ENCODE results near the gene DNM2. TPM values are rescaled to one million over a fixed set of nuclear protein-coding genes. Genes with fewer than 3 reads are reported as not detected.

The DNM2 gene
- total and polyA plus RNA-seq, 10 of the 15 experiments (the other 5 are each of a cell fraction or from before 2014, with no cell fraction given) = 1.2 to 146 (median 68.9) TPM

- CTCF ChIA-PET = interaction anchor here (1.1 to 1.4 kb wide), 4 partner anchors 27 to 116 kb away, joined by 3 to 6 read pairs (median 3); partner anchors contain the start of gene DNM2
- RAD21 ChIA-PET (ENCODE audit: unreplicated experiment) = interaction anchor here (1.1 to 2.4 kb wide), 2 partner anchors 111 to 125 kb away, joined by 4 to 12 read pairs; partner anchors contain the start of gene DNM2
- ATAC-seq (peak; percentile 57), FAIRE-seq (no peak), DNase-seq (ENCODE audit: low read depth, low spot score) (no peak)
- WGBS (ENCODE audit: insufficient coverage, insufficient replicate concordance, low lambda C conversion rate, missing lambda C conversion rate) = 84% methylated on average over 26 of the region's 26 CpGs
- POLR2A ChIA-PET = interaction anchor here (0.5 kb wide), 1 partner anchor 33 kb away, joined by 5 read pairs; no protein-coding TSS in a partner anchor
- no peak for TF ChIP-seq ZBED1 (IDR thresholded peaks at IDR 0.05; ENCODE audit: borderline replicate concordance)
- 0 out of 2 replicates have a peak, but pooled peaks have one; percentile 15 for TF ChIP-seq RAD21 (IDR thresholded peaks at IDR 0.05; ENCODE audit: insufficient read depth, low read depth, low read length)
- TF ChIP-seq, protein P1, sequence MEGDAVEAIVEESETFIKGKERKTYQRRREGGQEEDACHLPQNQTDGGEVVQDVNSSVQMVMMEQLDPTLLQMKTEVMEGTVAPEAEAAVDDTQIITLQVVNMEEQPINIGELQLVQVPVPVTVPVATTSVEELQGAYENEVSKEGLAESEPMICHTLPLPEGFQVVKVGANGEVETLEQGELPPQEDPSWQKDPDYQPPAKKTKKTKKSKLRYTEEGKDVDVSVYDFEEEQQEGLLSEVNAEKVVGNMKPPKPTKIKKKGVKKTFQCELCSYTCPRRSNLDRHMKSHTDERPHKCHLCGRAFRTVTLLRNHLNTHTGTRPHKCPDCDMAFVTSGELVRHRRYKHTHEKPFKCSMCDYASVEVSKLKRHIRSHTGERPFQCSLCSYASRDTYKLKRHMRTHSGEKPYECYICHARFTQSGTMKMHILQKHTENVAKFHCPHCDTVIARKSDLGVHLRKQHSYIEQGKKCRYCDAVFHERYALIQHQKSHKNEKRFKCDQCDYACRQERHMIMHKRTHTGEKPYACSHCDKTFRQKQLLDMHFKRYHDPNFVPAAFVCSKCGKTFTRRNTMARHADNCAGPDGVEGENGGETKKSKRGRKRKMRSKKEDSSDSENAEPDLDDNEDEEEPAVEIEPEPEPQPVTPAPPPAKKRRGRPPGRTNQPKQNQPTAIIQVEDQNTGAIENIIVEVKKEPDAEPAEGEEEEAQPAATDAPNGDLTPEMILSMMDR (IDR thresholded peaks at IDR 0.05 in 2 of 3, conservative IDR thresholded peaks at IDR 0.05 in 1 of 3; ENCODE audit: control insufficient read depth in 2 of 3, extremely low read depth in 1 of 3, insufficient read depth in 1 of 3, low read depth in 3 of 3, low read length in 3 of 3) = peak in 2 of 3 experiments; percentile 11 to 36; a peak in 3 of 6 replicates
- no peaks in the 10 kb centered on the region for H3K4me1 ChIP-seq (ENCODE audit: control insufficient read depth, insufficient read depth, low read length)
- H3K79me2 ChIP-seq (ENCODE audit: control insufficient read depth, insufficient read depth, low read length) = no peaks in the 10 kb centered on the region
- H2AFZ ChIP-seq (ENCODE audit: control insufficient read depth, low read depth, low read length) = no peak overlapping the region
- H3K9me3 ChIP-seq (replicated peaks; ENCODE audit: control insufficient read depth, insufficient read depth, low read length) = no peaks in the 10 kb centered on the region
- no peak overlapping the region for H3K9ac ChIP-seq (ENCODE audit: control insufficient read depth, insufficient read depth, low read length)
- no peaks in the 10 kb centered on the region for H3K27me3 ChIP-seq (replicated peaks in 1 of 2; ENCODE audit: control insufficient read depth in 2 of 2, insufficient read depth in 2 of 2, low read length in 1 of 2)
- BruUV-seq (replicated peaks) = no TSS peak
- SMC1A ChIA-PET (ENCODE audit: uncharacterized antibody, unreplicated experiment) = interaction anchor here (0.7 kb wide), 1 partner anchor 127 kb away, joined by 3 read pairs; no protein-coding TSS in a partner anchor
- H3K4me3 ChIP-seq = no peak overlapping the region
- intact Hi-C loops (cut with micrococcal nuclease; ENCODE audit: unreplicated experiment) = no loop called here
- H4K20me1 ChIP-seq (ENCODE audit: control insufficient read depth, insufficient read depth) = no peaks in the 10 kb centered on the region
- no peak overlapping the region for H3K4me2 ChIP-seq (ENCODE audit: control insufficient read depth, insufficient read depth)
- H3K36me3 ChIP-seq (ENCODE audit: control insufficient read depth in 2 of 2, insufficient read depth in 2 of 2, low read length in 1 of 2) = peaks cover 10 to 19% of the 10 kb centered on the region in 2 experiments; a peak in 3 of 4 replicates
- in situ Hi-C loops (cut with MboI) = no loop called here
- no peak overlapping the region for H3K27ac ChIP-seq (ENCODE audit: control insufficient read depth, insufficient read depth)
These were observed 111.3 kb downstream of the DNM2 start for GRCh38 chr19:10828981-10829821.
